DND-41 (cell line): ENCODE measurements around the gene NCSTN.

ENCODE experiments used
- ATAC-seq: fragments of 200-7000 bp; cut with Tn5 transposase; 3 replicates; pipeline ENCODE4 v1.9.1; 2021; ENCODE audit warnings: low read depth; ENCODE audit not compliant: insufficient read depth
- DNase-seq: peaks from one replicate; pipeline ENCODE4 v3.0.0-alpha.2; 2020
- H2AFZ ChIP-seq: 2 replicates; pipeline ENCODE4 v1.6.0; 2012; ENCODE audit warnings: low read depth, low read length
- H3K27ac ChIP-seq: 2 replicates; pipeline ENCODE4 v1.5.1; 2012; ENCODE audit warnings: low read length, inconsistent platforms
- H3K27me3 ChIP-seq: fragments of 200-600 bp; sonication (generic); 2 replicates; pipeline ENCODE4 v1.6.0; 2012; ENCODE audit warnings: low read length, mild to moderate bottlenecking, inconsistent platforms; ENCODE audit not compliant: insufficient read depth, poor library complexity
- H3K36me3 ChIP-seq: 2 replicates; pipeline ENCODE4 v1.5.1; 2012; ENCODE audit warnings: low read length, inconsistent platforms; ENCODE audit not compliant: insufficient read depth
- H3K4me1 ChIP-seq: 2 replicates; pipeline ENCODE4 v1.5.1; 2012; ENCODE audit warnings: mild to moderate bottlenecking, low read length; ENCODE audit not compliant: insufficient read depth
- H3K4me2 ChIP-seq: 2 replicates; pipeline ENCODE4 v1.6.0; 2012; ENCODE audit warnings: mild to moderate bottlenecking, moderate library complexity, low read length, inconsistent platforms; ENCODE audit not compliant: insufficient read depth
- H3K4me3 ChIP-seq, 2 experiments: fragments of 200-600 bp in 1 of 2; shearing (Covaris generic) in 1 of 2; 2 replicates each; pipeline ENCODE4 v1.5.1; 2012 to 2016; ENCODE audit warnings: inconsistent platforms in 2 of 2, low read length in 2 of 2, mild to moderate bottlenecking in 2 of 2, low read depth in 1 of 2, moderate library complexity in 1 of 2
- H3K79me2 ChIP-seq: 2 replicates; pipeline ENCODE4 v1.6.0; 2012; ENCODE audit warnings: low read length, inconsistent platforms; ENCODE audit not compliant: insufficient read depth
- H3K9ac ChIP-seq: 2 replicates; pipeline ENCODE4 v1.6.0; 2012; ENCODE audit warnings: low read depth, mild to moderate bottlenecking, inconsistent platforms, low read length, moderate library complexity
- H3K9me3 ChIP-seq: 2 replicates; pipeline ENCODE4 v1.5.1; 2012; ENCODE audit warnings: low read length, moderate library complexity, mild to moderate bottlenecking, inconsistent platforms; ENCODE audit not compliant: insufficient read depth, severe bottlenecking
- H4K20me1 ChIP-seq: 2 replicates; pipeline ENCODE4 v1.6.0; 2012; ENCODE audit warnings: low read length; ENCODE audit not compliant: insufficient read depth
- CTCF ChIP-seq: IDR thresholded peaks from 2 replicates; pipeline ENCODE4 v1.5.1; 2012; ENCODE audit warnings: borderline replicate concordance, low read length, moderate library complexity, mild to moderate bottlenecking; ENCODE audit not compliant: poor library complexity, severe bottlenecking; ENCODE audit errors: extremely low read depth
- EZH2 ChIP-seq: IDR thresholded peaks from 3 replicates; pipeline ENCODE4 v1.6.1; 2012; ENCODE audit warnings: borderline replicate concordance, low read depth, mild to moderate bottlenecking, moderate library complexity, low read length, inconsistent platforms; ENCODE audit not compliant: severe bottlenecking

The NCSTN gene

GRCh38 chr1:160370561-160371345 lies 27.6 kb downstream of the NCSTN start:
- H3K4me1 ChIP-seq: no peaks in the 10 kb centered on the region
- no peaks in the 10 kb centered on the region for H4K20me1 ChIP-seq
- ATAC-seq: no peak
- DNase-seq: no peak
- no peaks in the 10 kb centered on the region for H3K36me3 ChIP-seq
- no peaks in the 10 kb centered on the region for H3K9me3 ChIP-seq
- peaks cover 4% of the 10 kb centered on the region for H3K27me3 ChIP-seq
- H3K4me2 ChIP-seq: no peak overlapping the region
- H2AFZ ChIP-seq: no peak overlapping the region
- no peak overlapping the region for H3K27ac ChIP-seq
- no peak for TF ChIP-seq CTCF
- no peak for TF ChIP-seq EZH2
- H3K79me2 ChIP-seq: no peaks in the 10 kb centered on the region
- no peak overlapping the region for H3K4me3 ChIP-seq
- no peak overlapping the region for H3K9ac ChIP-seq

- Histone ChIP-seq H3K36me3 (no peaks in the 10 kb centered on the region), H4K20me1 (no peaks in the 10 kb centered on the region), H3K4me2 (no peak overlapping the region), H3K27ac (no peak overlapping the region), H3K9me3 (no peaks in the 10 kb centered on the region), H3K4me3 (no peak overlapping the region), H3K4me1 (peaks cover 2% of the 10 kb centered on the region; the same call in 1 of the 2 replicates), H2AFZ (no peak overlapping the region), H3K27me3 (peaks cover 4% of the 10 kb centered on the region), H3K9ac (no peak overlapping the region), H3K79me2 (no peaks in the 10 kb centered on the region)
- no peak for DNase-seq
- TF ChIP-seq CTCF: no peak
- TF ChIP-seq EZH2: no peak
- no peak for ATAC-seq
Measured at GRCh38 chr1:160371346-160371631, 28.1 kb downstream of the NCSTN start.

- Histone ChIP-seq H4K20me1 (no peaks in the 10 kb centered on the region), H3K27ac (no peak overlapping the region), H3K4me1 (peaks cover 5% of the 10 kb centered on the region; the same call in 1 of the 2 replicates), H2AFZ (no peak overlapping the region), H3K79me2 (no peaks in the 10 kb centered on the region), H3K27me3 (peaks cover 4% of the 10 kb centered on the region), H3K4me3 (no peak overlapping the region), H3K9ac (no peak overlapping the region), H3K36me3 (no peaks in the 10 kb centered on the region), H3K9me3 (no peaks in the 10 kb centered on the region), H3K4me2 (no peak overlapping the region)
- DNase-seq (no peak), ATAC-seq (no peak)
- TF ChIP-seq CTCF: no peak
- no peak for TF ChIP-seq EZH2
Measured at GRCh38 chr1:160371756-160372155, 28.6 kb downstream of the NCSTN start.
